ENCODE measurements around the gene METTL4.

DNA sequence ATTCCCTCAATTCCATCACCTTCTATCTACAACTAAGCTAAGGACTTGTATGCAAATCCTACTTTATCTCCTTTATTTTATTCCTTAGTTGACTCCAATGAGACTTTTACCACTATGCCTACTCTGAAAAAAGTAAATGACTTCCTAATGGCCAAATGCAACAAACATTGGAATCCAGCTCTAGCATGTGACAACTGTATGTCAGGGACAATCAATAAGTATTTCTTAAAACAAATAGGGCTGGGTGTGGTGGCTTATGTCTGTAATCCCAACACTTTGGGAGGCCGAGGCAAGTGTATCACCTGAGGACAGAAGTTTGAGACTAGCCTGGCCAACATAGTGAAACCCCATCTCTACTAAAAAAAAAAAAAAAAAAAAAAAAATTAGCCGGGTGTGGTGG is 21.8 kb downstream of the METTL4 start:
- TF ChIP-seq ZNF248 (tag by site-specific recombination; IDR thresholded peaks at IDR 0.05) (no peak), SETDB1 (IDR thresholded peaks at IDR 0.05; ENCODE audit: insufficient read length, low read length) (no peak)

Measured in HEK293 (cell line).